Mesenchymal stem cell (in vitro differentiated cells and primary cell): ENCODE results near the gene LRRC9.

ENCODE experiments used
- DNase-seq: peaks from one replicate; pipeline ENCODE4 v3.0.0-alpha.2; 2013
- H2AFZ ChIP-seq: one replicate; pipeline ENCODE4 v1.6.1; 2013; ENCODE audit warnings: low read depth, mild to moderate bottlenecking, control low read depth, inconsistent platforms, low read length, moderate library complexity
- H2AK5ac ChIP-seq: 2 replicates; pipeline ENCODE4 v1.6.1; 2013; ENCODE audit warnings: low read length, moderate library complexity, mild to moderate bottlenecking, inconsistent platforms; ENCODE audit not compliant: severe bottlenecking
- H2BK120ac ChIP-seq: one replicate; pipeline ENCODE4 v1.6.1; 2013; ENCODE audit warnings: low read depth, mild to moderate bottlenecking, inconsistent platforms, low read length, moderate library complexity
- H2BK12ac ChIP-seq, 2 experiments: one replicate each; pipeline ENCODE4 v1.6.1; 2013; ENCODE audit warnings: inconsistent platforms in 2 of 2, low read length in 2 of 2, mild to moderate bottlenecking in 2 of 2, moderate library complexity in 2 of 2, control low read depth in 1 of 2
- H2BK15ac ChIP-seq: one replicate; pipeline ENCODE4 v1.6.1; 2013; ENCODE audit warnings: mild to moderate bottlenecking, low read depth, inconsistent platforms; ENCODE audit not compliant: poor library complexity, severe bottlenecking
- H2BK5ac ChIP-seq: 2 replicates; pipeline ENCODE4 v1.6.1; 2013; ENCODE audit warnings: low read depth, mild to moderate bottlenecking, low read length, control low read depth, inconsistent platforms; ENCODE audit not compliant: poor library complexity, severe bottlenecking
- H3K14ac ChIP-seq, 2 experiments: one replicate each; pipeline ENCODE4 v1.6.1; 2013; ENCODE audit warnings: inconsistent platforms in 2 of 2, low read length in 2 of 2, control low read depth in 1 of 2, mild to moderate bottlenecking in 1 of 2, moderate library complexity in 1 of 2
- H3K18ac ChIP-seq, 2 experiments: one replicate each; pipeline ENCODE4 v1.6.1; 2013; ENCODE audit warnings: inconsistent platforms in 2 of 2, low read length in 2 of 2, control low read depth in 1 of 2, low read depth in 1 of 2, mild to moderate bottlenecking in 1 of 2
- H3K23ac ChIP-seq, 2 experiments: one replicate each; pipeline ENCODE4 v1.6.1; 2013; ENCODE audit warnings: inconsistent platforms in 2 of 2, low read length in 2 of 2, mild to moderate bottlenecking in 2 of 2, moderate library complexity in 2 of 2, control low read depth in 1 of 2
- H3K27ac ChIP-seq: 2 replicates; pipeline ENCODE4 v1.5.1; 2013; ENCODE audit warnings: mild to moderate bottlenecking, moderate library complexity, low read length, control low read depth, inconsistent platforms; ENCODE audit not compliant: poor library complexity, severe bottlenecking
- H3K27me3 ChIP-seq, 2 experiments: 2 replicates each; pipeline versions ENCODE4 v1.6.1 to v1.7.0; 2013; ENCODE audit warnings: low read length in 2 of 2, mild to moderate bottlenecking in 2 of 2, moderate library complexity in 2 of 2, control low read depth in 1 of 2, inconsistent platforms in 1 of 2; ENCODE audit not compliant: control insufficient read depth in 1 of 2, insufficient read depth in 1 of 2
- H3K36me3 ChIP-seq, 2 experiments: 2 replicates each; pipeline versions ENCODE4 v1.6.1 to v1.7.0; 2013; ENCODE audit warnings: low read length in 2 of 2, control low read depth in 1 of 2, inconsistent platforms in 1 of 2, low read depth in 1 of 2, mild to moderate bottlenecking in 1 of 2; ENCODE audit not compliant: insufficient read depth in 2 of 2, control insufficient read depth in 1 of 2
- H3K4ac ChIP-seq, 2 experiments: one replicate each; pipeline ENCODE4 v1.6.1; 2013; ENCODE audit warnings: inconsistent platforms in 2 of 2, low read length in 2 of 2, mild to moderate bottlenecking in 2 of 2, moderate library complexity in 2 of 2, control low read depth in 1 of 2, low read depth in 1 of 2
- H3K4me1 ChIP-seq: 2 replicates; pipeline ENCODE4 v1.6.1; 2013; ENCODE audit warnings: low read depth, low read length, control low read depth; ENCODE audit not compliant: control insufficient read depth, insufficient read depth
- H3K4me2 ChIP-seq: 2 replicates; pipeline ENCODE4 v1.6.1; 2013; ENCODE audit warnings: low read length, mild to moderate bottlenecking, inconsistent platforms; ENCODE audit not compliant: poor library complexity, severe bottlenecking
- H3K4me3 ChIP-seq, 2 experiments: 2 replicates each; pipeline versions ENCODE4 v1.5.1 to v1.7.0; 2013; ENCODE audit warnings: low read length in 2 of 2, mild to moderate bottlenecking in 2 of 2, control low read depth in 1 of 2, low read depth in 1 of 2; ENCODE audit not compliant: insufficient read depth in 1 of 2
- H3K79me1 ChIP-seq: replicated peaks from 2 replicates; pipeline ENCODE4 v1.6.1; 2013; ENCODE audit warnings: mild to moderate bottlenecking, control low read depth, low read length, inconsistent platforms; ENCODE audit not compliant: poor library complexity, severe bottlenecking
- H3K9ac ChIP-seq: 2 replicates; pipeline ENCODE4 v1.7.0; 2013; ENCODE audit warnings: mild to moderate bottlenecking, low read length, moderate library complexity
- H3K9me3 ChIP-seq: 2 replicates; pipeline ENCODE4 v1.7.0; 2013; ENCODE audit warnings: mild to moderate bottlenecking, low read length; ENCODE audit not compliant: control insufficient read depth
- H4K8ac ChIP-seq: one replicate; pipeline ENCODE4 v1.6.1; 2013; ENCODE audit warnings: inconsistent platforms, mild to moderate bottlenecking, low read length, moderate library complexity
- H4K91ac ChIP-seq: one replicate; pipeline ENCODE4 v1.6.1; 2013; ENCODE audit warnings: mild to moderate bottlenecking, low read length, inconsistent platforms
- WGBS: methylation state at CpG from one replicate; pipeline ENCODE4 v1.1.7; 2013; ENCODE audit warnings: mixed read lengths; 5-methylcytosine and 5-hydroxymethylcytosine counted together

The LRRC9 gene

DNA sequence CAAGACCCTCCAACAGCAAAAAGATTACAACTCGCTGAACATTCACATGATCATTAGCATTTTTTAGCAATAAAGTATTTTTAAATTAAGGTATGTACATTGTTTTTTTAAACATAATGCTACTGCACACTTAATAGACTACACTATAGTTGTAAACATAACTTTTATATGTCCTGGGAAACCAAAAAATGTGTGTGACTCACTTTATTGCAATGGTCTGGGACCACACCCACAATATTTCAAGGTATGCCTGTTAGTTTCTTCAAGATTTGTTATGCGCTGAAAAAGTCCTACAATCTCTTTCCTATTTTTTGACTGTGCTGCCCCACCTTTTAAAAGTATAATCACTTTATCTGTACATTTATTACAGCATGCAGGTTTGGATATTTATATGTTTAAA, 141.4 kb downstream of the LRRC9 start:
- Histone ChIP-seq H2AFZ (no peak overlapping the region), H3K18ac (no peak overlapping the region), H2BK120ac (no peak overlapping the region), H3K4me2 (no peak overlapping the region), H3K9me3 (no peaks in the 10 kb centered on the region), H3K27ac (no peak overlapping the region), H2BK12ac (no peak overlapping the region), H3K27me3 (no peaks in the 10 kb centered on the region), H4K8ac (no peak overlapping the region), H2AK5ac (no peak overlapping the region), H4K91ac (no peak overlapping the region), H3K4ac (no peak overlapping the region), H3K9ac (no peak overlapping the region), H2BK5ac (no peak overlapping the region), H3K36me3 (no peaks in the 10 kb centered on the region), H3K14ac (no peak overlapping the region), H3K79me1 (no peaks in the 10 kb centered on the region), H3K23ac (no peak overlapping the region), H3K4me3 (no peak overlapping the region), H3K4me1 (no peaks in the 10 kb centered on the region), H2BK15ac (no peak overlapping the region)
- 100% methylated on average over 1 of the region's 2 CpGs for WGBS
- DNase-seq, result no peak

DNA sequence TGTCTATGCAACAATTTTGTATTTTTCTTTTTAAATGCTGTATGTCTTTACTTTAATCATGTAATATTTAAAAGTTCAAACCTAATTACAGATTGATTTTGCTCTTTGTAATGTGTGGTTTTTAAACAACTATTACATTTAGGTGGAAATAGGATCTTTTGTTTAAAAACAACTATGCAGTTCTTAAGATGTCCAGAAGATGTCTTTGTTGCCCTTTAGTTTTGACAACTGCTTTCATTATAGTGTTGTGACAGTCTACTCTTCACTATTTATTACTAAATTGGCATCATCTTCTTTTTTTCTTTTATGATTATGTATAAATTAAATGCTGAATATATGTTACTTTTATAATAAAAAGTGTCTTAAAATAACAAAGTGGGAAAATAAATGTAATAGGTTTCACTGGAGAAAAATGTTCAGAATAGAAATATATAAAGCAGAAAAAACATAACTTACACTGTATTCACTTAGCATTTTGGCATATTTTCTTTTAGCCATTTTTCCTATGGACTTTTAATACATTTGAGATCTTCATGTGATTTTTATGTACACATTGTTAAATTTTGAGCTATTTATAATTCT, 144.6 kb downstream of the LRRC9 start:
- no peak overlapping the region for H3K9ac ChIP-seq
- H2BK12ac ChIP-seq, result no peak overlapping the region
- no peak overlapping the region for H4K91ac ChIP-seq
- H3K4me1 ChIP-seq, result no peaks in the 10 kb centered on the region
- H3K23ac ChIP-seq, result no peak overlapping the region
- no peaks in the 10 kb centered on the region for H3K27me3 ChIP-seq
- no peak overlapping the region for H3K18ac ChIP-seq
- no peak overlapping the region for H2BK5ac ChIP-seq
- no peak overlapping the region for H3K4ac ChIP-seq
- peak; percentile 55 for DNase-seq
- H2BK120ac ChIP-seq, result no peak overlapping the region
- no peak overlapping the region for H3K14ac ChIP-seq
- no peak overlapping the region for H3K27ac ChIP-seq
- H3K9me3 ChIP-seq, result no peaks in the 10 kb centered on the region
- no peak overlapping the region for H4K8ac ChIP-seq
- no peaks in the 10 kb centered on the region for H3K36me3 ChIP-seq
- H3K4me3 ChIP-seq, result no peak overlapping the region
- H2AFZ ChIP-seq, result no peak overlapping the region
- H2AK5ac ChIP-seq, result no peak overlapping the region
- H3K79me1 ChIP-seq, result no peaks in the 10 kb centered on the region
- no peak overlapping the region for H3K4me2 ChIP-seq
- H2BK15ac ChIP-seq, result no peak overlapping the region

DNA sequence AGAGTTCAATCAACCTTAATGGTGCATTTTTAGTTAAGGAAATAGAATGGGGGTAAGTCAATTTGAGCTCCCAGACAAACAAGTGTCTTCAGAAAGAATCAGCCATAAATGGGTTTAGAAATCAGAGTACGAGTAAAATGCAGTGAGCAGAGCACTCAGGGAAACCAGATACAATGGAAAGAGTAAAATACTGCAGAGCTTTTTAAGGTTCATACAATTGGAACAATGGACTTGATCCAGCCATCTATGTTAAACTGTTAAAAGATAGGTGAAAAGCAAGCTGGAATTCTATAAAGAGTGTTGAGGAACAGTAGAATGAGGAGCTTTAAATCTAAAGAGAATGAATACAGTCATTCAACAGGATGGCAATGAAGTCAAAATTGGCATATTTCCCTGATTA, 147.9 kb downstream of the LRRC9 start:
- H2BK120ac ChIP-seq, result no peak overlapping the region
- no peaks in the 10 kb centered on the region for H3K79me1 ChIP-seq
- no peak overlapping the region for H3K23ac ChIP-seq
- H3K4ac ChIP-seq, result no peak overlapping the region
- H2BK12ac ChIP-seq, result no peak overlapping the region
- H3K4me2 ChIP-seq, result no peak overlapping the region
- H4K91ac ChIP-seq, result no peak overlapping the region
- H3K18ac ChIP-seq, result no peak overlapping the region
- no peaks in the 10 kb centered on the region for H3K27me3 ChIP-seq
- DNase-seq, result no peak
- no peaks in the 10 kb centered on the region for H3K36me3 ChIP-seq
- H3K9ac ChIP-seq, result no peak overlapping the region
- no peaks in the 10 kb centered on the region for H3K4me1 ChIP-seq
- H3K4me3 ChIP-seq, result no peak overlapping the region
- H3K9me3 ChIP-seq, result no peaks in the 10 kb centered on the region
- H3K27ac ChIP-seq, result no peak overlapping the region
- H4K8ac ChIP-seq, result no peak overlapping the region
- WGBS, result 100% methylated on average over 1 of the region's 1 CpG
- H2BK15ac ChIP-seq, result no peak overlapping the region
- no peak overlapping the region for H2AFZ ChIP-seq
- no peak overlapping the region for H2AK5ac ChIP-seq
- no peak overlapping the region for H3K14ac ChIP-seq
- no peak overlapping the region for H2BK5ac ChIP-seq

DNA sequence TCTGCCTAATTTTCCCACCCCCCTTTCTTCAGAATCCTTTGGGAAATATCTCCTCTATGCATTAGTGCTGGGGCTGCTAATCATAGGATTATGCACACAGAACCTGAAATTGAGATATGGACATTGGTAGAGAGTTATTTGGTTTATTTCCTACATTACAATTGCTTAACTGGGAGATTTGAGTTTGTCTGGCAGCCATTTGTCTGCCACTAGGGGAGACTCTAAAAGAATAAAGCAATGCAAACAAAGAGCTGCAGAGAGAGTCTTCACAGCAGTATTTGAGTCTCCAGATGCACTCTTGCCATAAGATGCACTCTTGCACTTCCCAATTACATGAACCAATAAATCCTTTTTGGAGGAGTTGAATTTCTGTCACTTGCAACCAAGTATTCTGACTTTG, 159.8 kb downstream of the LRRC9 start:
- Histone ChIP-seq H3K4me3 (no peak overlapping the region), H3K23ac (no peak overlapping the region), H3K27ac (no peak overlapping the region), H4K8ac (no peak overlapping the region), H2BK120ac (no peak overlapping the region), H3K4me1 (no peaks in the 10 kb centered on the region), H3K9ac (no peak overlapping the region), H2BK5ac (no peak overlapping the region), H2AFZ (no peak overlapping the region), H3K4me2 (no peak overlapping the region), H3K18ac (no peak overlapping the region), H3K36me3 (no peaks in the 10 kb centered on the region), H2BK12ac (no peak overlapping the region), H3K4ac (no peak overlapping the region), H3K9me3 (peaks cover 3% of the 10 kb centered on the region), H4K91ac (no peak overlapping the region), H3K79me1 (no peaks in the 10 kb centered on the region), H2BK15ac (no peak overlapping the region), H3K27me3 (no peaks in the 10 kb centered on the region), H3K14ac (no peak overlapping the region), H2AK5ac (no peak overlapping the region)
- DNase-seq, result peak; percentile 8
